ENCODE data around the gene HADHA.

The HADHA gene

DNA sequence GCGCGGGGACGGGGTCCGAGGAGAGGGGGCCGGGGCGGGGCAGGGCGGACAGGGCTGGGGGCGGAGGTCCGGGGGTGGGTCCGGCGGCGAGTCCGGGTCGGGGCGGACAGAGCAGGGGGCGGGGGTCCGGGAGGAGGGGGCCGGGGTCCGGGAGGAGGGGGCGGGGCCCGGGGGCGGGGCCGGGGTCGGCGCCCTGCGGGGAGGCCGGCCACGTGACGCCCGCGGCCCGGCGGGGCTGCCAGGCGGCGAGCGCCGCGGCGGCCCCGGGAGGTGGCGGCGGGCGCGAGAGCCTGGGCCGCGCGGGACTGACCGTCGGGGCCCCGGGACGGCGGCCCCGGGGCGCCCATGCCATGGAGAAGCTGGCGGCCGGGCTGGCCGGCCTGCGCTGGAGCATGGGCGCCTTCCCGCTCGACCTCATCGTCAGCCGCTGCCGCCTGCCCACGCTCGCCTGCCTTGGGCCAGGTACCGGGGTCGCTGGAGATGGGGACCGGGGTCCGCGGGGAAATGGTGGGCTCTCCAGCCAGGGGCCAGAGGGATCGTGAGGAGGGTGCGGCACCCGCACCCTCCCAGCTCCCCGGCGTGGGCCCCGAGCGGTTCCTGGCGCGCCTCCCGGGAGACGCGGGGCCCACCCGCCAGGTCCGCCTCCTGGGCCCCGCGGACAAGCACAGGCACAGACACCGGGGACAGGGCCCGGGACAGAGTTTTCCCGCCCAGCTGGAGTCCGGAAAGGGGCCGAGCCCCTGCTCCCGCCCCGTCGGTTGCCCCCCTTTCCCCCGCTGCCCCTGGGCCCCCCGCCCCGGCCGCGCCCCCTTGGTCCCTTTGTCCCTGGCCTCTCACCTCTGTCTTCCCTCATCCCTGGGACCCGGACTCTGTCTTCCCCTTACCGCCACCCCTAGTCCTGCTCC lies 71.3 kb downstream of the HADHA start, which contains the start of gene GAREM2:
Gene GAREM2 (plus strand): TSS at position 218 of the 905 bp plus-strand sequence. CDS start 133 bp downstream, at position 351.
- peak; percentile 61 for DNase-seq

DNA sequence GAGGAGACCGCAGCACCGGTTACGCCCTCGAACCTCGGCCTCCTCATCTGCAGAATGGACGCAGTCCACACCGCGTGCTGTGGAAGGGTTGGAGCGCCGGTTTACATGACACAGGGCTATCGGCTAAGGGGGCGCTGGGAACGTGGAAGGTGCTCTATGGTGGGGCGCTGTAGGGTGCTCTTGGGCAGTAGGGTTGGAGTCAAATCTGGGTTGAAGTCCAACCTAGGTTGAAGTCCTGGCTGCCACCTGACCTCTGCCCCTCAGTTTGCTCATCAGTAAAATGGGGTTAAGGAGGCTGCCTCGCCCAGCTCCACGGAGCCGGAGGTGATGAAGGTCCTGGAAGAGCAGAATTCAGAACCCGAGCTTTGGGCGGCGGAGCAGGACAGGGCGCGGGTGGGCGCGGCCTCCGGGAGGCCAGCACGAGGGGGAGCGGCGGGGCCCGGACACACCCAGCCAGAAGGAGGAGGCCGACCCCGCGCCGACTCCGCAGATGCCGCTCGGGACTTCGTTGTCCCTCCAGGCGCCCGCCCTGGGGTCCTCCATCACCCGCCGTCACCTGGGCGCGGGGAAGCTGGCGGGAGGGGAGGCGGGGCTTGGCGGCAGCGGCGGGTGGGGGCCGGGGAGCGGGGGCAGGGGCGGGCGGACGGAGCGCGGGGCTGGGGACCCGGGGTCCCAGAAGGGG lies 72.1 kb downstream of the HADHA start:
- DNase-seq: peak; percentile 56

DNA sequence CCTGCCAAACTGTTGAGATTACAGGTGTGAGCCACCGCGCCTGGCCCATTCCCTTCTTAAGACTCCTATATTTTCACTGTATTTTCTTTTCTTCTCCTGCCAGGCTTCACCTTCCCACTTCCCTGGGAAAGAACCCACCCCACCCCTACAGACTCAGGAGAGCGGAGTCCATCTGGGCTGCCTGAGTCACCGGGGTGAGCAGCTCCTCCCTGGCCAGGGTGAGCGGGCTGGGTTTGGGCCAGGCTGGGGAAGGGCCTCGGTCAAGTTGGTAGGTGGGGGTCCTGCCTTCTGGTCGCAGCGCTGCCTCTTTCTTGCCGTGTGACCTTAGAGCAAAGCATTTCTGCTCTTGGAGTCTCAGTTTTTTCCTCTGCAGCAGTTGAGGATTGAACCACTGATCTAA lies 73.6 kb downstream of the HADHA start:
- no peak for DNase-seq

DNA sequence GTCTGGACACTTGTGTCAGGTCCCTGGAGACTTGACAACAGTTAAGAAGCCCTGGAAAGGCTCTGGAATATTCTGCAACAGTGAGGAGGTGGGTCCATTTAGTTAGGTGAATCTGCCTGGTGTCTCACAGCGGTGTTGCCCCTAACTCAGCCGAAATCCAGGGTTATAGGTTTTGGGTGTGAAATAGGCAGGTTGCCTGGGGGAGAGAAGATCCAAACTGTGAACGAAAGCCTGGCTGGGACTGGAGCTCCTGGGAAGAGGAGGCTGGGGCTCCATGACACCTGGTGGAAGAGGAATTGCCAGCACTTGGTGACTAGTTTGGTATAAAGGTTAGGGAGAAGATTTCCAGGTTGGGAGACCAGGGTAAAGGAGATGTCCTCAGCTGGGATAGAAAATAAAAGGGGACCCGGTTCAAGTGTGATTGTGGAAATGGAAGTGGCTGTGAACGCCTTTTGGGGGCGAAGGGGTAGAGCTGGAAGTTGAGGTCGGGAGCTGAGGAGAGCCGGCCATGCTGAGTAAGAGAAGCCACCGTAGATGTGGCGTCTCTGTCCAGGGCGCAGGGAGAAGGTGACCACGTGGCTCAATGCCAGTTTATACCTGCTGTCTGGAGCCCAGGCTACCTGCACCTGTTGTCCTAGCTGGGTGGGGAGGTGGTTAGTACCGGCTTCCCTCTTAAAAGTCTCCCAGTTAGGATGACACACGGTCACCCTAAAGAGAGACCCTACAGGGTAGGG lies 74.6 kb downstream of the HADHA start:
- DNase-seq: peak; percentile 38

DNA sequence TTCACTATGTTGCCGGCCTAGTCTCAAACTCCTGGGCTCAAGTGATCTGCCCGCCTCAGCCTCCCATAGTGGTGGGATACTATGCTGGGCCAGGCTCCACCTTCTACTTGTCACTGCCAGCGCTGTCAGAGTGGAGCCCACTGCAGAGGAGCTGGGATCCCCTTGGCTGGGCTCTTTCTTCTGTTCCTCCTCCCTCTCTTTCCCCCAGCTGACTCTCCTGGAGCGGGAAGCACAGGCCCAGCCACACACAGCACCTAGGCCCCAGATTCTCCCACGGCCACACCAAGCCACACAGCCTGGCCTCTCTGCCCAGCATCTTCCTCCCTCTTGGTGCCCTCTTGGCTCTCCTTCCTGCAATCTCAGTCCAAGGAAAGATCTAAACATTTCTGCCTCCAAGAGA lies 75.2 kb downstream of the HADHA start:
- peak; percentile 41 for DNase-seq

DNA sequence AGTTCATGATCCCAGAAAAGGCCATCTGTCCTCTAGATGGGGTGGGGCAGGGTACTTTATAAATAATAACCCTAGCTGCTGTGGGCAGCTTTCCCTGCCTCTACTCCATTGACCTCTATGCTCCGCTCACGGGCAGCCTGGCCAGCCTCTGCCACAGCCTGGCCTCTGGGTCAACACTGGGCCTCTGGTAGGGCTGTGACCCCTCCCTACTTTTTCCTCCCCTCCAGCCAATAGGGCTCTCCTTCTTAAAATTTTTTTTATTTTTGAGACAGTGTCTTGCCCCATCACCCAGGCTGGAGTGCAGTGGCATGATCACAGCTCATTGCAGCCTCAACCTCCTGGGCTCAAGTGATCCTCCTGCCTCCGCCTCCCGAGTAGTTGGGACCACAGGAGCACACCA lies 75.6 kb downstream of the HADHA start:
- no peak for DNase-seq

DNA sequence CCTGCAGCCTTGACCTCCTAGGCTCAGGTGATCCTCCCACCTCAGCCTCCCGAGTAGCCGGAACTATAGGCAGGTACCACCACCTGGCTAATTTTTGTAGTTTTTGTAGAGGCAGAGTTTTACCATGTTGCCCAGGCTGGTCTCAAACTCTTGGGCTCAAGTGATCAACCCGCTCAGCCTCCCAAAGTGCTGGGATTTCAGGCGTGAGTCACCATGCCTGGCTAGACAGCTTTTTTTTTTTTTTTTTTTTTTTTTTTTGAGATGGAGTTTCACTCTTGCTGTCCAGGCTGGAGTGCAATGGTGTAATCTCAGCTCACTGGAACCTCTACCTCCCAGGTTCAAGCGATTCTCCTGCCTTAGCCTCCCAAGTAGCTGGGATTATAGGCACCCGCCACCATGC lies 77.9 kb downstream of the HADHA start:
- peak; percentile 0 for DNase-seq

DNA sequence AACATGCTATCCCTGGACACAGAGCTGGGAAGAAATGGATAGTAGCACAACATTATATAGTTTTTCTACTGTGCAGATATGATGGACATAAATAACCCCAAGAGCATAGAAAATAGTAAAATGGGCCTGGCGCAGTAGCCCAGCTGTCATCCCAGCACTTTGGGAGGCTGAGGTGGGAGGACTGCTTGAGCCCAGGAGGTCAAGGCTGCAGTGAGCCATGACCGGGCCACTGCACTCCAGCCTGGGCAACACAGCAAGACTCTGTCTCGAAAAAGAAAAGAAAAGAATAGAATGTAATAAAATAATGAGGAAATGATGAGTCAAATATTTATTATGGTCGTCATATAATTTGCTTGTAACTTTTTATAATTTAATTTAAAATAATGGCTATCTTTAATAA lies 79.0 kb downstream of the HADHA start:
- DNase-seq: no peak

DNA sequence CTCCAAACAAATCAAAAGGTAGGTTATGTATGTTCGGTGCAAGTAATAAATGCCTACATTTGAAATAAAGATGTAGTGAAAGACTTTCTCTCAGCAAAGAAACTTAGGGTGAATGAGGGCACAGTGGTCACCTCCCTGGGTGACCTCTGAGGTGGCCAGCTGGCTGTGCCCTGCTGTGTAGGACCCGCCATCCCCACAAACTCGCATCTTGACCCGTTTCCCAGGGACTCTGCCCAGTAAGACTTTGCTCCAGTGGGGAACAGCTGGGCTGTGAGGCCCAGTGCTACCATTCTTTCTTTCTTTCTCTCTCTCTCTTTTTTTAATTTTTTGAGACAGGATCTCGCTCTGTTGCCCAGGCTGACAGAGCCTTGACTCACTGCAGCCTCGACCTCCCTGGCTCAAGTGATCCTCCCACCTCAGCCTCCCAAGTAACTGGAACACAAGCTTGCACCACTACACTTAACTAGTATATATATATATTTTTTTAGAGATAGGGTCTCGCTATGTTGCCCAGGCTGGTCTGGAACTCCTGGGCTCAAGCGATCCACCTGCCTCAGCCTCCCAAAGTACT lies 79.7 kb downstream of the HADHA start:
- DNase-seq: peak; percentile 5

DNA sequence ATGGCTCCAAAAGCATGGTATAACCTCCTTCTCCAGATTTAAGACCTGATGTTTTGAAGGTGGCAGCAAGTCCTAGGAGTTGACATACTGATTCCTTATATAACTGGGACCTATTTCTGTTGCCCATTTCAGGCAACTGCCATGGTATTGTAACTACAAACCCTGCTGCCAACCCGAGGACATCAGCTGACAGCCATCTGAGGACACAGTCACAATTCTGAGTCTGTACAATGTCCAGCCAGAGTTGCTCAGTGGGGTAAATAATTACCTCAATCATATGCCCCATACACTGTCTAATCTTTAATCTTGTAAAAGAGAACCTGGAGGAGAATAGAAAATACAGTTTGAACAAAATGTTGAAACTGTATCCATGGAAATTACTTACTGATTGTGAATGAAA lies 80.2 kb downstream of the HADHA start:
- peak; percentile 28 for DNase-seq

DNA sequence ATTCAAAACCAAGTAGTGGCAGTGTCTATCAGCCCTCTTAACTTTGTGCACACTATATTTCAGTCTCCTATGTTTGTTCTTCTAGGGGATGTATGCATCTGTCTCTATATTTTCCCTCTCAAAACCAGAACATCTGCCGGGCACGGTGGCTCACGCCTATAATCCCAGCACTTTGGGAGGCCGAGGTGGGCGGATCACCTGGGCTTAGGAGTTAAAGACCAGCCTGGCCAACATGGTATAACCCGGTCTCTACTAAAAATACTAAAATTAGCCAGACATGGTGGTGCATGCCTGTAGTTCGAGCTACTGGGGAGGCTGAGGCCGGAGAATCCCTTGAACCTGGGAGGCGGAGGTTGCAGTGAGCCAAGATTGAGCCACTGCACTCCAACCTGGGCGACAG lies 81.5 kb downstream of the HADHA start:
- peak; percentile 9 for DNase-seq

DNA sequence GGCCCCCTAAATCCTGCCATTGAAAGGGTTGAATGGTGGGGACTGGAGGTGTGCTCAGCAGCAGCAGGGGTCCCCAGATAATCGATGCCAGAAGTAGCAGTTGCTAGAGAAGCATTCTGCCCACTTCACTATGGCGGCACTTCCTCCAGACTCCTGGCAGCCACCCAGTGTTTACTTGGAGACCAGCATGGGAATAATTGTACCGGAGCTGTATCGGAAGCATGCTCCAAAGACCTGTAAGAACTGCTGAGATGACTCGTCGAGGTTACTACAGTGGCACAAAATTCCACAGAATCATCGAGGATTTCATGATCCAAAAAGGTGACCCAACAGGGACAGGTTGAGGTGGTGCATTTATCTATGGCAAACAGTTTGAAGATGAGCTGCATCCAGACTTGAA lies 82.5 kb downstream of the HADHA start:
- DNase-seq: peak; percentile 26

DNA sequence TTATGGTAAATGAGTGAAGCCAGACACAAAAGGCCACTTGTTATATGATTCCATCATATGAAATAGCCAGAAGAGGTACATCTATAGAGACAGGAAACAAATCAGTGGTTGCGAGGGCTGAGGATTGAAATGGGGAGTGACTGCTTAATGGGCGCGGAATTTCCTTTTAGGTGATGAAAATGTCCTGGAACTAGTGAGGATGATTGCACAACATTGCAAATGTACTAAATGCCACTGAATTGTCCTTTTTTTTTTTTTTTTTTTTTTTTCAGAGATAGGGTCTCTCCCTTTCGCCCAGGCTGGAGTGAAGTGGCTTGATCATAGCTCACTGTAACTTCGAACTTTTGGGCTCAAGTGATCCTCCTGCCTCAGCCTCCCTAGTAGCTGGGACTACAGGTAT lies 86.9 kb downstream of the HADHA start:
- DNase-seq: no peak

DNA sequence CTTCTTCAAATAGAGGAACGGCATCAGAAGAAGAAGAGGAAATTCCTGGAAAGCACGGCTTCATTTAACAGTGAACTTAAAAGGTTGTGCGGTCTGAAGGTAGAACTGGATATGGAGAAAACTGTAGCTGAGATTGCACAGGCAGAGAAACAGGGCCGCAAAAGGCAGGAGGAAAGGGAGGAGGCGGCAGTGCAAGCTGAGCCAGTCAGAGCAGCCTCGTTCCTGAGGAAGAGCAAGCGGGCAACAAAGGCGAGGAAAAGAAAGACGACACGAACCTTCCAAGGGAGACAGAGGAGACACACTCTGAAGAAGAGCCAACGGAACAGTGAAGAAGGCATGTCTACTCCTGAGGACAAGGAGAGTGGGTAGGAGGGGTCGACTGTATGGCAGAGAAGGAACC lies 94.2 kb downstream of the HADHA start:
- no peak for DNase-seq

DNA sequence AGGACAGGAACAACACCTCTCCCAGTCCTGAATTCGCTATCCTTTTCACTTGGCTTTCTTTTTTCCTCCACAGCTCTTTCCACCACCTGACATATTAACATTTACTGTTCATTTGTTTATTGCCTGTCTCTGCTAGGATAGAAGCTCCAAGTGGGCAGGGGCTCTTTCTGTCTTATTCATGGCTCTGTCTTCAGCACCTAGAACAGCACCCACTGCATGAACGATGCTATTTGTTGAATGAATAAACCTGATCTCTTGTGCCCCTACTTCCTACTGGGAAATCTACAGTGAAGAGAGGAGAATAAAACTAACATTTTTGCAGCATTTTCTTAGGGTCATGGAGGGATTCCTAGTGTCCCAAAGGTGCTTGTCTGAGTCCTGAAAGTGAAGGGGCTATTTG lies 95.9 kb downstream of the HADHA start:
- DNase-seq: no peak

DNA sequence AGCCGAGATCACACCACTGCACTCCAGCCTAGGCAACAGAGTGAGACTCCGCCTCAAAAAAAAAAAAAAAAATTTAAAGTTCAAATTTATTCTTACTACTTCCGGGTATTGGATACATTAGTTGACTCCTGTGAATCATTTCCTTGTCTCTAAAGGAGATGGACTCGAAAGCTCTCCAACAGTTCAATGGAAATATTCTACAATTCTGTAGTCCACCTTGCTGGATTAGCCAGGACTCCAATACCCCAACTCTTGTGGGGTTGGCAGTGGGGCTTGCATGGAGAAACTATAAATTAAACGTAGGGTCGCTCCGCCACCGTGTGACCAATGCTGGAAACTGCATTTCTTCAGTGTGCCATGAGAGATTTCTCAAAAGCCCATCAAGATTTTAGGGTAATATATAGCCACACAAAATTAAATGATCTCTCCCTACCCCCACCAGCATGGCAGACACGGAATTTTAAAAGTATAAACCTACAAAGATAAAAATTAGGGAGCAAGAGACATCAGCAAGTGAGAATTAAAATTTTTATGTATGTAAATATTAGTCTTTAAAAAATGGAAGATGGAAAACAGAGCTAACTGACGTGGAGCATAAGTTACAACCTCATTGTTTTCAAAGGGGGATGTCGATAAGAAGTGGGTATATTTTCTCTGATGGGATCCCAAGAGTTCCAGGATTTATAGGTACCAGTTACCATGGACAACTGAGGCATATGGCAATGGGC lies 99.3 kb downstream of the HADHA start:
- peak; percentile 80 for DNase-seq

DNA sequence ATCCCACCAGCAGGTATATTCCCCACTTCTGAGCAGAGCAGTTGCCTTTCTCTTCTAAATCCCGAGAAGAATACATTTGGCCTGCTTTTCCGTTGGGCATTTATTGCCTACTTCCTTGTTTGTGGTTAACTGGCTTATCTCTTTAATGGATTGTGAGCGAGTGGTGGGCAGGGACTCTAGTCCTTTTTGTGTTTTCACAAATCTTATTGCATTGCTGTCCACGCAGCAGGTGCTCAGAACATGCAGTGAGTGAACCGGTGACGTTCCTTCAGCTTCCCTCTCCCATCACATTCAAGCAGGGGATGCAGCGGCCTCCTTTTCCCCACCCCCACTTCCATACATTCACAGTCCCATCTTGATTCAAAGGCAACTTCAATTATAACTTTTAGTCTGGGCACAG lies 100.4 kb downstream of the HADHA start:
- no peak for DNase-seq

DNA sequence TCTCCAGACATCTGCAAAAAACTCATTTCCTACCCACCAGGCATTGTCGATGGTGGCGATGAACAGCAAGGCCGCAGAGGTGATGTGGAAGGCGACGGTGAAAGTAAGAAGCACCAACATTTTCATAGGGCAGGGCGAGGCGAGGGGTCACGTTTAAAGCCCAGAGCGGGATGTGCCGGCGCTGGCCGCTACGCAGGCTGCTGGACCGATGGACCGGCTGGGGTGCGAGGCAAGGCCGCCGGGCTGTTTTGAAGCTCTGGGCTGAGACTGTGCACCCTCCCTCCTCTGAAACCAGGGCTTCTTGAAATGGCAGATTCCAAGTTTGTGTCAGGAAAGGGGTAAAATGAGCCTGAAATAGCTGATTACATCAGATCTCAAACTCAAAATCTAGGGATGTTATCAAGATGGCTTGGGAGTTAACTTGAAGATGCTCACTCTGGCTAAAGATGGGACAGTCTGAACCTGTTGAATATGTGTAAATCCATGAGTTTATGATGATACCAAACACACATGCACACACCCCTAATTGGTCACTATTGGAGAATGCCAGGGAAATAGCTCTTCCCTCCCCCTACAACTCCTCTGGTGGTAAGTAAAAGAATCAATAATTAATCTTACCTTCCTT lies 103.2 kb downstream of the HADHA start:
- DNase-seq: no peak

Data from activated CD8-positive, alpha-beta memory T cell treated with anti-CD3 and anti-CD28 coated beads for 24 hours (primary cell).